Measurements from ENCODE around the gene MTREX. TPM values are rescaled to one million over a fixed set of nuclear protein-coding genes. Genes with fewer than 3 reads are reported as not detected.

Gene MTREX
- polyA plus RNA-seq, 1 experiment, result 11.7 TPM

DNA sequence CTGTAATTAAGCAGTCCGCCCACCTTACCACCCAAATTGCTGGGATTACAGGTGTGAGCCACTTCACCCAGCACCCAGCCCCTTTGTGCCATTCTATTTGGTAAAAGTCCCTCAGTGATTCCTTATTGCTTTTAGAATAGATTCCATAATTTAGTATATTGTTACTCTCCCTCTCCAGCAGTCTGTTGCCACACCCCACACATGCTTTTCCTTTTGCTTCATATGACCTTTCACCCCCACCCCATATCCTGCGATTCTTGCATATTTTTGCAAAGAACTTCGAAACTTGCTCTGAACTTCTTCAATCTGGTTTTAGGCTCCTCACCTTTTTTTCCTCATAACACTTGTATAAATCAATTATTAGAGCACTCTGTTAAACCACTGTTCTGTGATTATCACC, 100.2 kb downstream of the MTREX start:
- H3K36me3 ChIP-seq (ENCODE audit: control insufficient read depth, insufficient read depth, low read length), result peaks cover 3% of the 10 kb centered on the region; the same call in 1 of the 2 replicates
- H3K27me3 ChIP-seq (ENCODE audit: control insufficient read depth, insufficient read depth, low read length), result no peaks in the 10 kb centered on the region
- POLR2A ChIA-PET, result interaction anchor here (0.6 kb wide), 1 partner anchor 168 kb away, joined by 4 read pairs; no protein-coding TSS in a partner anchor
- TF ChIP-seq, protein P1, sequence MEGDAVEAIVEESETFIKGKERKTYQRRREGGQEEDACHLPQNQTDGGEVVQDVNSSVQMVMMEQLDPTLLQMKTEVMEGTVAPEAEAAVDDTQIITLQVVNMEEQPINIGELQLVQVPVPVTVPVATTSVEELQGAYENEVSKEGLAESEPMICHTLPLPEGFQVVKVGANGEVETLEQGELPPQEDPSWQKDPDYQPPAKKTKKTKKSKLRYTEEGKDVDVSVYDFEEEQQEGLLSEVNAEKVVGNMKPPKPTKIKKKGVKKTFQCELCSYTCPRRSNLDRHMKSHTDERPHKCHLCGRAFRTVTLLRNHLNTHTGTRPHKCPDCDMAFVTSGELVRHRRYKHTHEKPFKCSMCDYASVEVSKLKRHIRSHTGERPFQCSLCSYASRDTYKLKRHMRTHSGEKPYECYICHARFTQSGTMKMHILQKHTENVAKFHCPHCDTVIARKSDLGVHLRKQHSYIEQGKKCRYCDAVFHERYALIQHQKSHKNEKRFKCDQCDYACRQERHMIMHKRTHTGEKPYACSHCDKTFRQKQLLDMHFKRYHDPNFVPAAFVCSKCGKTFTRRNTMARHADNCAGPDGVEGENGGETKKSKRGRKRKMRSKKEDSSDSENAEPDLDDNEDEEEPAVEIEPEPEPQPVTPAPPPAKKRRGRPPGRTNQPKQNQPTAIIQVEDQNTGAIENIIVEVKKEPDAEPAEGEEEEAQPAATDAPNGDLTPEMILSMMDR (IDR thresholded peaks at IDR 0.05; ENCODE audit: insufficient read depth, low read depth, low read length), result no peak
- H3K4me3 ChIP-seq (ENCODE audit: low read depth, low read length), result no peak overlapping the region
- CTCF ChIA-PET, result interaction anchor here (0.9 to 1.6 kb wide), 4 partner anchors 11 to 284 kb away, joined by 3 to 6 read pairs (median 4); no protein-coding TSS in a partner anchor
- DNase-seq (ENCODE audit: low read depth), result no peak

DNA sequence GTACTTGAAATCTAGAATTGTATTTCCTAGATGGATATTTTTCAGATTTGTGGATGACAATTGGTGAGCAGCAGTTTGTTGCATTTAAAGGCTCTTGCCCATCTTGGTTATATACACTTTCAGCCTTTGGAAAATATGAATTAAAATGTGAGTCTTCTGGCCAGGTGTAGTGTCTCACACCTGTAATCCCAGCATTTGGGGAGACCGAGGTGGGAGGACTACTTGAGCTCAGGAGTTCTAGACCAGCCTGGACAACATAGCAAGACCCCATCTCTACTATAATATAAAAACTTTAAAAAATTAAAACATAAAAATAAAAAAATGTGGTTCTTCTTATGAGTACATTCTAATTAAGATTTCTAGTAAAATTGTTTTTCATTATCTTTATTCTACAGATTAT, 102.0 kb downstream of the MTREX start:
- Histone ChIP-seq H3K36me3 (ENCODE audit: control insufficient read depth, insufficient read depth, low read length) (peaks cover 3% of the 10 kb centered on the region; the same call in 1 of the 2 replicates), H3K4me3 (ENCODE audit: low read depth, low read length) (no peak overlapping the region), H3K27me3 (ENCODE audit: control insufficient read depth, insufficient read depth, low read length) (no peaks in the 10 kb centered on the region)
- POLR2A ChIA-PET, result no interaction called here
- CTCF ChIA-PET, result interaction anchor here (1.6 kb wide), 1 partner anchor 282 kb away, joined by 6 read pairs; no protein-coding TSS in a partner anchor
- DNase-seq (ENCODE audit: low read depth), result no peak
- TF ChIP-seq, protein P1 (IDR thresholded peaks at IDR 0.05; ENCODE audit: insufficient read depth, low read depth, low read length), result no peak

DNA sequence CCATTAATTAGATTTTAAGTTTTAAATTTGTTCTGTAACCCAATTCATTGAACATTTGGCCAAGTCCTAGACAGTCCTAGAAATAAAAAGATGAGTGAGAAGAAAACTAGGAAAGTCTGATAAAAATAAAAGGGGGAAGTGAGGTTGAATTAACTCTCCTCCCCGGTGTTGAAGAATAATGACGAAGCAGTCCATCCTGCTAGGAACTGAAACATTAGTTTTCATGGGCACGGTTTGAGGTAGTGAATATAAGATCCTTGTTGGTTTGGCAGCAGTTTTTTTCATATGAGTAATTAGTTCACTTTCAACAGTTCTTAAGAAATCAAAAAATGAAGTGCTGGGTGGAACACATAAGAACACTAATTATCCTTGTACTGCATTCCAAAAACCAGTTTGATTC, 103.1 kb downstream of the MTREX start:
- TF ChIP-seq, protein P1 (IDR thresholded peaks at IDR 0.05; ENCODE audit: insufficient read depth, low read depth, low read length), result no peak
- Histone ChIP-seq H3K27me3 (ENCODE audit: control insufficient read depth, insufficient read depth, low read length) (no peaks in the 10 kb centered on the region), H3K36me3 (ENCODE audit: control insufficient read depth, insufficient read depth, low read length) (peaks cover 3% of the 10 kb centered on the region; the same call in 1 of the 2 replicates), H3K4me3 (ENCODE audit: low read depth, low read length) (no peak overlapping the region)
- POLR2A ChIA-PET, result no interaction called here
- DNase-seq (ENCODE audit: low read depth), result no peak
- CTCF ChIA-PET, result no interaction called here

DNA sequence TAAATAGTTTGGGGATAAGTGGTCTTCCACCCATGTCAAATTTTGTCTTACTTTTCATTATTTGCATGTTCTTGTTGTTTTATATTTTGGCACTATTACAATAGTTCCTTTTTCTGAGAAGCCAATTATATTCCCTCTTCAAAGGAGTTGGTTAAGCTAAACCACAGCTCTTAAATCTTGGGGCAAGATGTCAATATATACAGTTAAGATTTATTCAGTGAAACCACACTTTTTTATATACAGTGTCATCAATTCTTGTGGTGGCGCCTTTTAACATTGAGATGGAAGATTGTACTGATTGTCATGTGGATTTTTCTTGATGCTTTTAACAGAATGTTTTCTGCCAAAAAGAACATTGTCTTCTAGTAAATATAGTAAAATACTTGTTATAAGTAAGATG, 104.1 kb downstream of the MTREX start:
- H3K27me3 ChIP-seq (ENCODE audit: control insufficient read depth, insufficient read depth, low read length), result no peaks in the 10 kb centered on the region
- ChIA-PET POLR2A (no interaction called here), CTCF (no interaction called here)
- DNase-seq (ENCODE audit: low read depth), result no peak
- no peaks in the 10 kb centered on the region for H3K36me3 ChIP-seq (ENCODE audit: control insufficient read depth, insufficient read depth, low read length)
- TF ChIP-seq, protein P1 (IDR thresholded peaks at IDR 0.05; ENCODE audit: insufficient read depth, low read depth, low read length), result no peak
- H3K4me3 ChIP-seq (ENCODE audit: low read depth, low read length), result no peak overlapping the region

DNA sequence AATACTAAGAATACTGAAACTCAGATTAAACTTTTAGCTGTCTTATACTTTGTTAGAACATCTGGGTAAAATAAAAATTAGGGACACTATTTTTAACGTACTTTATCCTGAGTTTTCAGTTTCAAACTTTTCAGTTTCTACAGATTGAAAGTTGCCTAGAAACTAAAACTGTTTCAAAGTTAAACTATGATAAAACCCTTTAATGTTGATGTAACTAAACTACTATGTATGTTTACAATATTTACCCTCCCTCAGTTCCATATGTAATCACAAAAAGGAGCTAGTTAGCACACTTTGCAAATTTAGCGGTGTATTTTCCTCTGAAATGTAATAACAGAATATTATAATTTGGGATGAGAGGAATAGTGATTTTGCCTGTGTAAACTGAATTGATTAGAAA, 105.9 kb downstream of the MTREX start:
- TF ChIP-seq, protein P1 (IDR thresholded peaks at IDR 0.05; ENCODE audit: insufficient read depth, low read depth, low read length), result no peak
- ChIA-PET POLR2A (no interaction called here), CTCF (interaction anchor here (0.5 to 1.7 kb wide), 5 partner anchors 11 to 278 kb away, joined by 3 to 6 read pairs (median 3); no protein-coding TSS in a partner anchor)

More for the DNA sequence above, 105.9 kb downstream of the MTREX start:
- no peak for DNase-seq (ENCODE audit: low read depth)
- no peak overlapping the region for H3K4me3 ChIP-seq (ENCODE audit: low read depth, low read length)
- no peaks in the 10 kb centered on the region for H3K36me3 ChIP-seq (ENCODE audit: control insufficient read depth, insufficient read depth, low read length)
- H3K27me3 ChIP-seq (ENCODE audit: control insufficient read depth, insufficient read depth, low read length), result no peaks in the 10 kb centered on the region

Measured in BJ (cell line).